GM18505 (cell line): Measurements from ENCODE around the gene RXRA.

ENCODE experiments used
- ATAC-seq: cut with Tn5 transposase; IDR thresholded peaks from one replicate; pipeline ENCODE4 v1.9.1; 2021; ENCODE audit not compliant: unreplicated experiment
- POLR2A ChIP-seq: IDR thresholded peaks from 4 replicates; pipeline ENCODE4 v1.6.1; 2011; ENCODE audit warnings: borderline replicate concordance; ENCODE audit not compliant: insufficient read depth, insufficient read length; ENCODE audit errors: extremely low read depth

The RXRA gene

GRCh38 chr9:134325813-134326723 lies at the start of gene RXRA:
RXRA (plus strand) TSS chr9:134326455; CDS start chr9:134326632, 177 bp downstream.
- no peak for ATAC-seq
- no peak for TF ChIP-seq POLR2A

- ATAC-seq: no peak
- no peak for TF ChIP-seq POLR2A
These were observed 48.0 kb upstream of the RXRA start for GRCh38 chr9:134278286-134278685.

GRCh38 chr9:134278974-134279640 lies 47.1 kb upstream of the RXRA start:
- TF ChIP-seq POLR2A: no peak
- no peak for ATAC-seq

- ATAC-seq: no peak
- no peak for TF ChIP-seq POLR2A
These were observed 44.1 kb upstream of the RXRA start for GRCh38 chr9:134282138-134282650.

- ATAC-seq: no peak
- no peak for TF ChIP-seq POLR2A
These were observed 43.1 kb upstream of the RXRA start for GRCh38 chr9:134283111-134283515.

GRCh38 chr9:134283692-134284265 lies 42.5 kb upstream of the RXRA start:
- no peak for ATAC-seq
- no peak for TF ChIP-seq POLR2A

- no peak for ATAC-seq
- no peak for TF ChIP-seq POLR2A
These were observed 42.0 kb upstream of the RXRA start for GRCh38 chr9:134284273-134284672.

GRCh38 chr9:134284741-134285140 lies 41.5 kb upstream of the RXRA start:
- no peak for ATAC-seq
- no peak for TF ChIP-seq POLR2A

GRCh38 chr9:134285215-134285845 lies 40.9 kb upstream of the RXRA start:
- TF ChIP-seq POLR2A: no peak
- no peak for ATAC-seq

- no peak for ATAC-seq
- TF ChIP-seq POLR2A: no peak
These were observed 39.6 kb upstream of the RXRA start for GRCh38 chr9:134286471-134287245.

GRCh38 chr9:134287591-134288491 lies 38.4 kb upstream of the RXRA start:
- ATAC-seq: no peak
- TF ChIP-seq POLR2A: no peak
